Smooth muscle cell (in vitro differentiated cells): ENCODE measurements around the gene RASAL2. TPM values are rescaled to one million over a fixed set of nuclear protein-coding genes. Genes with fewer than 3 reads are reported as not detected.

Experiments
- DNase-seq: peaks from one replicate; lab custom pipeline; 2025; ENCODE audit not compliant: unreplicated experiment; lab: John Stamatoyannopoulos, UW
- H2AFZ ChIP-seq: fragments of 200-600 bp; sonication (generic); 2 replicates; pipeline ENCODE4 v1.6.0; 2016; ENCODE audit warnings: antibody characterized with exemption, low read depth, mild to moderate bottlenecking
- H3F3A ChIP-seq: fragments of 200-600 bp; sonication (generic); 2 replicates; pipeline ENCODE4 v1.6.0; 2017; ENCODE audit warnings: antibody characterized with exemption, low read depth
- H3K27ac ChIP-seq: fragments of 200-600 bp; sonication (generic); 2 replicates; pipeline ENCODE4 v1.5.1; 2016; ENCODE audit warnings: low read depth, mild to moderate bottlenecking
- H3K27me3 ChIP-seq: fragments of 200-600 bp; sonication (generic); 2 replicates; pipeline ENCODE4 v1.6.1; 2016; ENCODE audit warnings: low read depth, mild to moderate bottlenecking
- H3K36me3 ChIP-seq: fragments of 200-600 bp; sonication (generic); 2 replicates; pipeline ENCODE4 v1.5.1; 2016; ENCODE audit warnings: low read depth
- H3K4me1 ChIP-seq: fragments of 200-600 bp; sonication (generic); 2 replicates; pipeline ENCODE4 v1.5.1; 2016; ENCODE audit warnings: low read depth
- H3K4me2 ChIP-seq: fragments of 200-600 bp; sonication (generic); 2 replicates; pipeline ENCODE4 v1.6.0; 2016; ENCODE audit warnings: mild to moderate bottlenecking
- H3K4me3 ChIP-seq: fragments of 200-600 bp; sonication (generic); 2 replicates; pipeline ENCODE4 v1.5.1; 2016; ENCODE audit warnings: mild to moderate bottlenecking
- H3K79me2 ChIP-seq: fragments of 200-600 bp; sonication (generic); 2 replicates; pipeline ENCODE4 v1.6.0; 2016; ENCODE audit warnings: low read depth, mild to moderate bottlenecking
- H3K9ac ChIP-seq: fragments of 200-600 bp; sonication (generic); 2 replicates; pipeline ENCODE4 v1.6.0; 2016; ENCODE audit warnings: low read depth
- H3K9me3 ChIP-seq: fragments of 200-600 bp; sonication (generic); replicated peaks from 2 replicates; pipeline ENCODE4 v1.5.1; 2016; ENCODE audit warnings: low read depth
- H4K20me1 ChIP-seq: fragments of 200-600 bp; sonication (generic); 2 replicates; pipeline ENCODE4 v1.6.0; 2016; ENCODE audit warnings: low read depth
- WGBS: methylation state at CpG from one replicate; pipeline ENCODE4 v1.1.7; 2016; ENCODE audit warnings: low lambda C conversion rate; 5-methylcytosine and 5-hydroxymethylcytosine counted together
- polyA plus RNA-seq: library from polyadenylated mRNA; unstranded; fragments of >200 nt; fragmentation: Nextera tagmentation; extraction: Ambion mirVana; gene quantifications from 2 replicates; pipeline ENCODE4 v1.2.1, GENCODE V29; 2016
- total RNA-seq: library from RNA; depleted of rRNA; stranded (reverse); fragments of >200 nt; gene quantifications from 2 replicates; pipeline ENCODE4 v1.2.3, GENCODE V29; 2014
- TF ChIP-seq, protein P1 (sequence below): fragments of 200-600 bp; sonication (generic); IDR thresholded peaks from 2 replicates; pipeline ENCODE4 v1.5.1; 2017; ENCODE audit warnings: borderline replicate concordance, mild to moderate bottlenecking, antibody characterized with exemption; ENCODE audit not compliant: insufficient read depth, poor library complexity, severe bottlenecking

RASAL2 gene
- total and polyA plus RNA-seq, 2 experiments from 2014 or later = 4.3 to 17.6 TPM

DNA sequence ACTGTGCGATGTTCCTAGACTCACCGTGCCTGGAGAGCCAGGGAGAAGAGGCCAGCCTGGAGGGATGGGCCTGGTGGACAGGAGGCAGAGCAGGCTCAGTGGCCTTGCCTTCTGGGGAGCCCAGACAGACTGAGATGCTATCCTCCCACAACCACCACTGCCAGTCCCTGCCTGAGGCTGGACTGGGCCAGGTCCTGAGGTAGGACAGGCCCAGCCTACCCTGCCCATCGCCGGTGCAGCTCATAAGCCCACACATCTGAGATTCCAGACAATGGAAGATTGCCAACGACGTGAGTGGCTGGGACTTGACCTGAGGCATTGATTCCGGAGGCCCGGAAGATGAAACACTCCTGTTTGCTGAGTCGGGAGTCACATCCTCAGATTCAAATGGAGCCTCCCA, 397.1 kb downstream of the RASAL2 start:
- no peaks in the 10 kb centered on the region for H3K79me2 ChIP-seq
- 91% methylated on average over 9 of the region's 9 CpGs for WGBS

GRCh38 chr1:178491721-178492120, 397.8 kb downstream of the RASAL2 start:
- H3K9me3 ChIP-seq = no peaks in the 10 kb centered on the region
- H2AFZ ChIP-seq = no peak overlapping the region
- TF ChIP-seq, protein P1, sequence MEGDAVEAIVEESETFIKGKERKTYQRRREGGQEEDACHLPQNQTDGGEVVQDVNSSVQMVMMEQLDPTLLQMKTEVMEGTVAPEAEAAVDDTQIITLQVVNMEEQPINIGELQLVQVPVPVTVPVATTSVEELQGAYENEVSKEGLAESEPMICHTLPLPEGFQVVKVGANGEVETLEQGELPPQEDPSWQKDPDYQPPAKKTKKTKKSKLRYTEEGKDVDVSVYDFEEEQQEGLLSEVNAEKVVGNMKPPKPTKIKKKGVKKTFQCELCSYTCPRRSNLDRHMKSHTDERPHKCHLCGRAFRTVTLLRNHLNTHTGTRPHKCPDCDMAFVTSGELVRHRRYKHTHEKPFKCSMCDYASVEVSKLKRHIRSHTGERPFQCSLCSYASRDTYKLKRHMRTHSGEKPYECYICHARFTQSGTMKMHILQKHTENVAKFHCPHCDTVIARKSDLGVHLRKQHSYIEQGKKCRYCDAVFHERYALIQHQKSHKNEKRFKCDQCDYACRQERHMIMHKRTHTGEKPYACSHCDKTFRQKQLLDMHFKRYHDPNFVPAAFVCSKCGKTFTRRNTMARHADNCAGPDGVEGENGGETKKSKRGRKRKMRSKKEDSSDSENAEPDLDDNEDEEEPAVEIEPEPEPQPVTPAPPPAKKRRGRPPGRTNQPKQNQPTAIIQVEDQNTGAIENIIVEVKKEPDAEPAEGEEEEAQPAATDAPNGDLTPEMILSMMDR = no peak
- 95% methylated on average over 4 of the region's 4 CpGs for WGBS
- no peak overlapping the region for H3K4me2 ChIP-seq
- H4K20me1 ChIP-seq = no peaks in the 10 kb centered on the region
- H3K9ac ChIP-seq = no peak overlapping the region
- H3K79me2 ChIP-seq = no peaks in the 10 kb centered on the region
- H3K27me3 ChIP-seq = no peaks in the 10 kb centered on the region
- H3K36me3 ChIP-seq = no peaks in the 10 kb centered on the region
- H3K4me3 ChIP-seq = no peak overlapping the region
- H3K27ac ChIP-seq = no peak overlapping the region
- no peak for DNase-seq
- H3K4me1 ChIP-seq = no peaks in the 10 kb centered on the region
- no peaks in the 10 kb centered on the region for H3F3A ChIP-seq

More for the DNA sequence above, 397.1 kb downstream of the RASAL2 start:
- TF ChIP-seq, protein P1 = no peak
- Histone ChIP-seq H3K4me1 (no peaks in the 10 kb centered on the region), H4K20me1 (no peaks in the 10 kb centered on the region), H3K27me3 (no peaks in the 10 kb centered on the region), H3K4me3 (no peak overlapping the region), H3K36me3 (no peaks in the 10 kb centered on the region), H3K27ac (no peak overlapping the region), H2AFZ (no peak overlapping the region), H3K9ac (no peak overlapping the region), H3F3A (no peaks in the 10 kb centered on the region), H3K4me2 (no peak overlapping the region), H3K9me3 (no peaks in the 10 kb centered on the region)
- no peak for DNase-seq

GRCh38 chr1:178492341-178492740, 398.4 kb downstream of the RASAL2 start:
- H3K4me2 ChIP-seq = no peak overlapping the region
- no peaks in the 10 kb centered on the region for H3K36me3 ChIP-seq
- H3K9me3 ChIP-seq = no peaks in the 10 kb centered on the region
- H2AFZ ChIP-seq = no peak overlapping the region
- no peak for DNase-seq
- H3K27ac ChIP-seq = no peak overlapping the region
- no peaks in the 10 kb centered on the region for H4K20me1 ChIP-seq
- 94% methylated on average over 11 of the region's 11 CpGs for WGBS
- no peaks in the 10 kb centered on the region for H3K27me3 ChIP-seq
- TF ChIP-seq, protein P1 = no peak
- no peaks in the 10 kb centered on the region for H3K4me1 ChIP-seq
- H3K9ac ChIP-seq = no peak overlapping the region
- no peaks in the 10 kb centered on the region for H3F3A ChIP-seq
- H3K79me2 ChIP-seq = no peaks in the 10 kb centered on the region
- H3K4me3 ChIP-seq = no peak overlapping the region

GRCh38 chr1:178493301-178493741, 399.4 kb downstream of the RASAL2 start:
- H3K9me3 ChIP-seq = no peaks in the 10 kb centered on the region
- H3K4me1 ChIP-seq = no peaks in the 10 kb centered on the region
- no peak overlapping the region for H3K4me3 ChIP-seq
- H3K36me3 ChIP-seq = no peaks in the 10 kb centered on the region
- H3K27ac ChIP-seq = no peak overlapping the region
- H2AFZ ChIP-seq = no peak overlapping the region
- DNase-seq = no peak
- no peaks in the 10 kb centered on the region for H3K79me2 ChIP-seq
- H4K20me1 ChIP-seq = no peaks in the 10 kb centered on the region
- no peak overlapping the region for H3K4me2 ChIP-seq
- H3K27me3 ChIP-seq = no peaks in the 10 kb centered on the region
- WGBS = 93% methylated on average over 16 of the region's 16 CpGs
- no peaks in the 10 kb centered on the region for H3F3A ChIP-seq
- TF ChIP-seq, protein P1 = no peak
- no peak overlapping the region for H3K9ac ChIP-seq
